GM04504 (cell line): Measurements from ENCODE around the gene TRIM69.
A peak's percentile ranks its signal among the peaks of the same experiment; 100 is the strongest.
"Not testable (repeated sequence)": the region's sequence is repeated elsewhere in the genome, so short reads cannot be mapped to it uniquely, and the experiment has no call there.

Source experiments
- DNase-seq: peaks from one replicate; pipeline ENCODE4 v3.0.0-alpha.2; 2012; ENCODE audit warnings: low read depth

Gene TRIM69

DNA sequence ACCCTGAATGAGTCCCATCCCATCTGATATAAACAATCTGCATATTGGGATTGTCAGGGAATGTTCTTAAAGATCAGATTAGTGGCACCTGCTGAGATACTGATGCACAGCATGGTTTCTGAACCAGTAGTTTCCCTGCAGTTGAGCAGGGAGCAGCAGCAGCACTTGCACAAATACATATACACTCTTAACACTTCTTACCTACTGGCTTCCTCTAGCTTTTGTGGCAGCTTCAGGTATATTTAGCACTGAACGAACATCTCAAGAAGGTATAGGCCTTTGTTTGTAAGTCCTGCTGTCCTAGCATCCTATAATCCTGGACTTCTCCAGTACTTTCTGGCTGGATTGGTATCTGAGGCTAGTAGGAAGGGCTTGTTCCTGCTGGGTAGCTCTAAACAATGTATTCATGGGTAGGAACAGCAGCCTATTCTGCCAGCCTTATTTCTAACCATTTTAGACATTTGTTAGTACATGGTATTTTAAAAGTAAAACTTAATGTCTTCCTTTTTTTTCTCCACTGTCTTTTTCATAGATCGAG, 20.5 kb upstream of the TRIM69 start:
- DNase-seq, result no peak

DNA sequence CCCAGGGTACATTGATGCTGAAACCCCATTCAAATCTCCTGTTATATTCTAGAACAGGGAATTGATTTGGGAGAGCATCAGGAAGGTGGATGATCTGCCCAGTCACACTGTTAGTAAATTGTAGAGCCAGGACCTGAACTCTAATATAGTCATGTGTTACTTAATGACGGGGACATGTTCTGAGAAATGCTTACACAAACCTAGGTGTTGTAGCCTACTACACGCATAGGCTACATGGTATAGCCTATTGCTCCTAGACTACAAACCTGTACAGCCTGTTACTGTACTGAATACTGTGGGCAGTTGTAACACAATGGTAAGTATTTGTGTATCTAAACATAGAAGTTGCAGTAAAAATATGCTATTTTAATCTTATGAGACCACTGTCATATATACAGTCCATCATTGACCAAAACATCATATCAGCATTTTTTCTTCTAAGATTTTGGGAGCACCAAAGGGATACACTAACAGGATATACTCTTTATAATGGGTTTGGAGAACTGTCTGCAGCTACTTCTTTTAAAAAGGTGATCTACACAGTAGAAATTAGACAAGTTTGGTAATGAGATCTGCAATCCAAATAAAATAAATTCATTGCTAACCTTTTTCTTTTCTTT, 19.2 kb upstream of the TRIM69 start:
- DNase-seq, result no peak

DNA sequence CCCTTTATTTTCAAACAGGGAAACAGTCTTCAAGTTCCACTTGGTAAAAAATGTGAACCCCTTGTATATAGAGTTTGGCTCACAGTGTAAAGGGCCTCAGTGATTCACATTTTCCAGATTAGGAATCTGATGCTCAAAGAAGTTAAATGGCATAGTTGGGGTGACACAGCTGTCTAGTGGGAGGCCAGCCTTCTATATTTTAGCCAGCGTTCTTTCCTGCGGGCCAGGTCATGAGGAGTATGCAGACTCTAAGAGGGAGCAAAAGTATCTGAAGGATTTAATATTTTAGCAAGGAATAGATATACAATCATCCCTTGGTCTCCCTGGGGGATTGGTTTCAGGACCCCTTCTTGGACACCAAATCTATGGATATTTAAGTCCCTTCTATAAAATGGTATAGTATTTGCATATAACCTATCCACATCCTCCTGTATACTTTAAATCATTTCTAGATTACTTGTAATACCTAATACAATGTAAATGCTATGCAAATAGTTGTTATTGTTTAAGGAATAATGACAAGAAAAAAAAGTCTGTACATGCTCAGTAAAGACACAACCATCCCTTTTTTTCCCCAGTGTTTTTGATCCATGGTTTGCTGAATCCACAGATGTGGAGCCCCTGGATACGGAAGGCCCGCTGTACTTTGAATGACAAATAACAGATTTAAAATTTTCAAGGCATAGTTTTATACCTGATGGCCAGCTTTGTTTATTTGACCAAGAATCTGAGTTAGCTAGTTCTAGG, 18.0 kb upstream of the TRIM69 start:
- no peak for DNase-seq

DNA sequence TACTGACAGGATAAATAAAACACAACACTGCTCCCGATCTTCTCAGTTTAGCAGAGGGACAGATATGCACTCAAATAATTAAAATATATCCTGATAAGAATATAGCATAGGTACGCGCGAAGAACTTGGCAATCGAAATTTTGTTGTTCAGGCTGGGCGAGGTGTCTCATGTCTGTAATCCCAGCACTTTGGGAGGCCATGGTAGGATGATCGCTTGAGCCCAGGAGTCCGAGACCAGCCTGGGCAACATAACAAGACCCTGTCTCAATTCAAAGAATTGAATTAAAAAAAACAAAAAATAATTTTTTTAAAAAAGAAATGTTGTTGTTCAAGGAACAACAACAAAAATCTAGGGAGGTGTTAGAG, 17.4 kb upstream of the TRIM69 start:
- DNase-seq, result no peak

- no peak for DNase-seq
Observed at GRCh38 chr15:44719293-44719999, 16.9 kb upstream of the TRIM69 start.

DNA sequence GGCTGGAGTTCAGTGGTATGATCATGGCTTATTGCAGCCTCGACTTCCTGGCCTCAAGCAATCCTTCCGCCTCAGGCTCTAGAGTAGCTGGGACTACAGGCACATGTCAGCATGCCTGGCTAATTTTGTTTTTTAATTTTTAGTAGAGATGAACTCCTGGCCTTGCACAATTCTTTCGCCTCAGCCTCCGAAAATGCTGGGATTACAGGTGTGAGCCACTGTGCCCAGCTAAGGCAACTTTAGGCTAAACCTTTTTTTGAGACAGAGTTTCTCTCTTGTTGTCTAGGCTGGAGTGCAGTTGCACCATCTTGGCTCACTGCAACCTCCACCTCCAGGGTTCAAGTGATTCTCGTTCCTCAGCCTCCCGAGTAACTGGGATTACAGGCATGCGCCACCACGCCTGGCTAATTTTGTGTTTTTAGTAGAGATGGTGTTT, 16.3 kb upstream of the TRIM69 start:
- not testable (repeated sequence) for DNase-seq

GRCh38 chr15:44720460-44721176, 15.7 kb upstream of the TRIM69 start:
- no peak for DNase-seq

- DNase-seq, result no peak
Observed at GRCh38 chr15:44722011-44722410, 14.3 kb upstream of the TRIM69 start.

GRCh38 chr15:44726136-44726535, 10.2 kb upstream of the TRIM69 start:
- DNase-seq, result no peak

DNA sequence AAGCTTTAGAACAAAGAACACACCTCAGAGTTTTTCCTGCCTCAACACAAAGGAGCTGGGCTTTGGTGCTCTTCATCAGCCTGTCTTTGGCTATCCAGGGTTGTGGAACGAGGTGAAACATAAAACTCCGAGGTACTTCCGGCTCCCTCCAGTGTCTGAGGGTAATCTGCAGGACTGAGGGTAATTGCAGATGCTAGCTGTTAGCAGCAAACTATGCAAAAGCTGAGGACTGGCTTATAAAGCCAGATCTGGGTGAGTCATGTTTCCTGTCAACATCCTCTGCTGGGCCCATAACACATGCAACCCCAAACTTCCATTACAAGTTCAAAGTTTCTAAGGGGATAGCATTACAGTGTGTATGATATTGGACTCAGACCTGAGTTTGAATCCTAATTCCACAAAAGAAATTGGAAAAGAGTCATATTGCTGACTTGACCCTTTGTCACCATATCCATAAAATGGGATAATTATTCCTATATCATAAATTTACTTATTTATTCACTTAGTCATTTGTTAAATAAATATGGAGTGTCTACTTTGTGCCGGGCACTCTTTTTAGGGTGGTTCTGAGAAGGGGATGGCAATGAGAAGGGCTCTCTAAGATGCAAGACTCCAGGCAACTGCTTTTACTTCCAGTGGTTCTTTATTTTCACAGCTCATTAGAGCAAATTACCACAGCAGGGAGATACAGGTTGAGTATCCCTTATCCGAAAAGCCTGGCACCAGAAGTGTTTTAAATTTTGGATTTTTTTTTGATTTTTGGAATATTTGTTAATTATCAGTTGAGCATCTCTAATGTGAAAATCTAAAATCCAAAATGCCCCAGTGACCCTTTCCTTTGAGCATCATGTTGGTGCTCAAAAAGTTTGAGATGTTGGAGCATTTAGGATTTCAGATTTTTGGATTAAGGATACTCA, 9.5 kb upstream of the TRIM69 start:
- peak; percentile 88 for DNase-seq

GRCh38 chr15:44727485-44728231, 8.7 kb upstream of the TRIM69 start:
- DNase-seq, result no peak

DNA sequence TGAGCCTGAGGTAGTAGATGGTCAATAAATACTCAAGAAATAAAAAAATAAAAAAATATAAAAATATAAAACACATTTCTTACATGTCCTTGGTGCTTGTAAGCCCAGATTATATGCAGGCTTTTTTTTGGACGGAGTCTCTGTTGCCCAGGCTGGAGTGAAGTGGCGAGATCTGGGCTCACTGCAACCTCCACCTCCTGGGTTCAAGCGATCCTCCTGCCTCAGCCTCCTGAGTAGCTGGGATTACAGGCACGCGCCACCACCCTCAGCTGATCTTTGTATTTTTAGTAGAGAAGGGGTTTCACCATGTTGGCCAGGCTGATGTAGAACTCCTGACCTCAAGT, 8.1 kb upstream of the TRIM69 start:
- not testable (repeated sequence) for DNase-seq

GRCh38 chr15:44728576-44729407, 7.5 kb upstream of the TRIM69 start:
- peak; percentile 99 for DNase-seq

DNA sequence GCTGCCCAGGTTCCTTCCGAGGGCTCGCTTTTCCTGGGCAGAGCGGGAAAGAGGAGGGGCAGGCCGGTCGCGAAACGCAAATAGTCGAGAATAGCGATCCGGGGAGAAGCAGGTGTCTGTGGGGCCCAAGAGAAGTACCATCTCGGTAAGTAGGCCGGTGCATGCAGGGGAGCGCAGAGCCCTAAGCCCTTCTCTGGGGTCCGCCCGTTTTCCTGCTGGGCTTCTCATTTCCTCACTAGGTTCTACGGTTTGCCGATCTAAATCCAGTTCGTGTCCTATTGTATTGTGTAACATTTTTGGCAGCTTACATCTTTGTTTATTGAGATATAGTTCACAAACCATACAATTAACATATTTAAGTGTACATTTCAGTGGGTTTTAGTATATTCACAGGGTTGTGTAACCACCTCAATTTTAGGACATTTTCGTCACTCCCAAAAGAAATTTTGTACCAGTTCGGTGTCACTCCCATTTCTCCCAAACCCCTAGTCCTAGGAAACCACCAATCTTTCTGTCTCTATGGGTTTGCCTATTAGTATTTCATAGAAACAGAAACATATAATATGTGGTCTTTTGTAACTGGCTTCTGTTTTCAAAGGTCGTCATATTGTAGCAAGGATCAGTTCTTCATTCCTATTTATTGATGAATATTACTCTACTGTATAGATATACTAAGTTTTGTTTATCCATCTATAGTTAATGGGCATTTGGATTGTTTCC, 6.8 kb upstream of the TRIM69 start:
- DNase-seq, result no peak

GRCh38 chr15:44734839-44735481, 1.4 kb upstream of the TRIM69 start:
- no peak for DNase-seq

GRCh38 chr15:44735482-44736180, 697 bp upstream of the TRIM69 start:
- no peak for DNase-seq

- DNase-seq, result peak; percentile 26
Observed at GRCh38 chr15:44738340-44738984, 2.1 kb downstream of the TRIM69 start.
